HG03439 (cell line): ENCODE data around the gene PLEKHG4B.
A peak's percentile ranks its signal among the peaks of the same experiment; 100 is the strongest.
"Not testable (repeated sequence)": the region's sequence is repeated elsewhere in the genome, so short reads cannot be mapped to it uniquely, and the experiment has no call there.

Experiments used
- ATAC-seq: cut with Tn5 transposase; IDR thresholded peaks from one replicate; pipeline ENCODE4 v1.9.1; 2021; ENCODE audit warnings: mild to moderate bottlenecking, moderate library complexity; ENCODE audit not compliant: unreplicated experiment

The PLEKHG4B gene

GRCh38 chr5:186091-187041, 94.4 kb downstream of the PLEKHG4B start:
- ATAC-seq = no peak

GRCh38 chr5:187042-187431, 95.1 kb downstream of the PLEKHG4B start:
- ATAC-seq = no peak

DNA sequence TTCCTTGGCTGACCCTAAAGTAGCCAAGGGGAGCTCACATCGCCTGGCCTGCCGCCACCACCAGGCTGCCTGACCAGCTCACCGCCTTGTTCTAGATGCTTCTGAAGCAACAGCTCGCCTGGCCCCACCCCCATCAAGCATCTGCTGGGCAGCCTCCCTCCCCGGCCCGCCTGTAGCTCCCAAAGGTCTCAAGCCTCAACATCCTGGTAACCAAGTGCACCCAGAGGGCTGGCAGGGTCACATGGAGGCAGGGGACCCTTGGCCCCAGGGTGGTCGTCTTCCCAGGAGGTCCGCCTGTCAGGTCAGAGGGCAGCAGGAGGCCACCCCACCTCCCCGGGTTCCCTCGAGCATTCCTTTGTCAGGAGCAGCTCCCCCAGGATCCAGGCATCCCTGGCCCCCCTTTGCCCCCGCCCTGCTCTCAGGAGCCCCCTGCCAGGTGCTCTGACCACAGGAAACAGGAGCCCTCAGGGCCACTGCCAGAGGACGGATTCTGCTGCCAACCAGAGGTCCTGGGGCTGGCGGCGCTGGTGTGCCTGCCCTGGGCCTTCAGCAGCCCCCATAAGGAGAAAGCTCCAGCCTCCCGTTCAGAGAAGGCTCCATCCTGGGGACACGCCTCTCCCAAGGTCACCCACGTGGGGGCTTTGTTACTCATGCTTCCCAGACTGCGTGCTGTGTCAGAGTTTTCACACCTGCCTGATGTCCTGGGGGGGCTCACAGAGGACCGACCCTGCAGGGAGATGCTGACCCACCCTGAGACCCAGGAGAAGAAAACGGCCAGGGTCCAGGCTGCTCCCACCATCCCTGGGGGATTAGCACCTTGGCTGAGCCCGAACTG, 95.9 kb downstream of the PLEKHG4B start:
- no peak for ATAC-seq

DNA sequence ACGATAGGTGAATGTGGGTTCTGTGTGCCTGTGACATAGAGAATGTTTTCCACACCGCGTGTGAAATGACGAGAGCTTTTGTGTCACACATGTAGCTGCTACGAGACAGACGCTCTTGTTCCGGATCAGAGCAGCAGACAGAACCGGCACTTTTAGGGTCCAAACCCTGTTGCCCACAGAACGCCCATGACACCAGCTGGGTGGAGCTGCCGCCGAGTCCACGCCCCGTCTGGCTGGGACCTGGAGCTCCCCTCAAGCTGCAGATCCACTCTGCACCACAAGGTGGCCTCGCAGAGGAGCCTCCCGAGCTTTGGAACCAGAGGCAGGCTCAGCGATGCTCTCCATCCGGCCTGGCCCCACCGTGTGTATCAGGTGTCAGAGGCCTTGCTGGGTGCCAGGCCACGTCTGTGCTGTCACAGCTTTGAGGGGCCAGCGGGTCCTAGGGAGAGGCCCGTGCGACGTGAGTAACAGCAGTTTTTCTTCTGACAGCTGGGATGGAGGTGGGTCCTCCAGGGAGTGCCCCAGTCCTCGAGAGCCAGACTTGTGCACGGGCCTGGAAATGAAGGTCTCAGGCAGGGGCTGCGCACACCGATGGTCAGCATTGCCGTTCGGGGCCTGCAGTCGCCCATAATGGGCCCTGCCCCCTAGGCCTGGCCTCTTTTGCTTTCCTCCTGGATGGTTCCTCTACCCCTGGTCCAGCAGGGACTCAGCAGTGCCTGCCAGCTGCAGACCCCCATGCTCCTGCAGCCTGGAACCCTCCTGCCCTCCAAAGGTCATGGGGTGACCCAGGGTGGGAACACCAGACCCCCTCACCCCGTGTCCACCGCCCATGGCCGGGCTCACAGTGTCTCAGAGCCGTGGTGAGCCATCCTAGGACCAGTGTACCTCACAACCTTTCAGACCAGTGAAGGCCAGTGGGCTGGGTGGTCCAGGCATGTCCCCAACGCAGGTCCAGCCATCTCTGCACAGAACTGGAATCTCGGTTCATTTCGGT, 96.8 kb downstream of the PLEKHG4B start:
- peak; percentile 83 for ATAC-seq

- ATAC-seq = no peak
Measured at GRCh38 chr5:189486-189885, 97.5 kb downstream of the PLEKHG4B start.

DNA sequence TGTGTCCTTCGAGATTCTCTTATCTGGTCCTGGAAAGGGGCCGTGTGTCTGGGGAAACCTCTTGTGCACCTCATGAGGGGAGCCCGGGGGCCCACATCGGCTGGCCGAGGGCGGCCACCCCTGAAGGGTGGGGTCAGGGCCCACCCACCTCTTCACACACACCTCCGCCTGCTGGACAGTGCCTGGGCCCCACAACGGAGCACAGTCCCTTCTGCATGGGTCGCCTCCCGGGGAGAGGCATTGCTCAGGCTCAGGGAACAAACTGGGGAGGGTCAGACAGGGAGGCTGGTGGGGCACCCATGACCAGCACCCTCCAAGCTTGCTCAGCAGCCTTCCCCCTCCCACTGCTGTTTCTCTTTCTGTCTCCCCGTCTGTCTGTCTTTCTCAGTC, 98.0 kb downstream of the PLEKHG4B start:
- ATAC-seq = no peak

- no peak for ATAC-seq
Measured at GRCh38 chr5:190366-191035, 98.5 kb downstream of the PLEKHG4B start.

- peak; percentile 44 for ATAC-seq
Measured at GRCh38 chr5:191036-191948, 99.3 kb downstream of the PLEKHG4B start, which contains the start of gene LRRC14B. TSS of gene LRRC14B (plus strand) at chr5:191495. CDS start at chr5:191539, 44 bp downstream.

DNA sequence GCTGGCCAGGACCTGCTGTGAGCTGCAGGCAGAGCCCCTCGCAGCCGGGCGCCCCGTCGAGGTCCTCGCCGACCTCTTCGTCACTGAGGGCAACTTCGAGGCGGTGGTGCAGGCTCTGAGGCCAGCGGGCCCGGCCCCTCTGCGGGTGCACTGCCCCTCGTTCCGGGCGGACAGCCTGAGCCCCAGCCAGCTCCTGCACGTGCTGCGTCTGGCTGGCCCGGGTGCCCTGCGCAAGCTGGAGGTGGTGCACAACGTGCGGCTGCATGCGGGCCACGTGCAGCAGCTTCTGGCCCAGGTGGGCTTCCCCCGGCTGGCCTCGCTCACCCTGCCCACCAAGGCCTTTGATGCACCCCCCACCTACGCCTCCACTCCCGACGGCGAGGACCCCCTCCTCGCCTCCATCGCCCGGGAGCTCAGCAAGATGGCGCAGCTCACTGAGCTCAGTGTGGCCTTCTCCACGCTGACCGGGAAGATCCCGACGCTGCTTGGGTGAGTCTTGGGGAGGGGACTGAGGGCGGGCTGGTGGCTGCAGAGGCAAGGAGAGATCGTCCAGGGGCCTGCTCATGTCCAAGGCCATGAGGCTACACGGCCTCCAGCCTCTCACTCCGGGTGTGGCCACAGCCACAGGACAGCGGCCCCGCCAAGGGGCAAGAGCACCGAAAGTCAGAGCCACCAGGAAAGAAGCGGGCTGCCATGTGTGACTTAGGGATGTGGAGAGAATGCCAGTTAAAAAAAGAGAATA, 100.2 kb downstream of the PLEKHG4B start:
- no peak for ATAC-seq

DNA sequence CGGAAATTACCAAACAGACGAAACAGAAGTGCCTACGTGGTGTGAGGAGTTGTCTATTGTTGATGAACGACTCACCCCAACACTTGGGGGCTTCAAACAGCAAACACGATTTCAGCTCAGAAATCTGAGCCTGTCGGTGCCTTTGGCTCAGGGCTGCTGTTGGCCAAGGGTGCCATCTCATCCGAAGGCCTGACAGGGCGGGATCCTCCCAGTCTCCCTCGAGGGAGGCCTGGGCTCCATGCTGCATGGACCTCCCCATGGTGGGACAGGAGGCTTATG, 100.7 kb downstream of the PLEKHG4B start:
- ATAC-seq = no peak

- ATAC-seq = no peak
Measured at GRCh38 chr5:192970-193831, 101.2 kb downstream of the PLEKHG4B start.

DNA sequence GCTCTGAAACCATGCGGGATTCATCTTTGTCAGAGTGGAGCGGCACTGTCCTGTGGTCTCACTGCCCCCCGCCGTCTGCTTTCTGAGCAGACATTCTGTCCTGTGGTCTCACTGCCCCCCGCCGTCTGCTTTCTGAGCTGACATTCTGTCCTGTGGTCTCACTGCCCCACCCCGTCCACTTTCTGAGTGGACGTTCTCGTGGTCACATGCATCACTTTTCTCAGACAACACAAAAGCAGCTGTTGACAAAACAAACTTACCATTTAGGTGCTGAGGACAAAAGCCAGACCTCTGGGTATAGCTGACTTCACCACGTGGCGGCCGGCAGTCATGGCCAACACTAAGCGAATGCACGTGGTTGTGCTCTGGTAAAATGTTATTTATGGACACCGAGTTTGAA, 102.1 kb downstream of the PLEKHG4B start:
- no peak for ATAC-seq

DNA sequence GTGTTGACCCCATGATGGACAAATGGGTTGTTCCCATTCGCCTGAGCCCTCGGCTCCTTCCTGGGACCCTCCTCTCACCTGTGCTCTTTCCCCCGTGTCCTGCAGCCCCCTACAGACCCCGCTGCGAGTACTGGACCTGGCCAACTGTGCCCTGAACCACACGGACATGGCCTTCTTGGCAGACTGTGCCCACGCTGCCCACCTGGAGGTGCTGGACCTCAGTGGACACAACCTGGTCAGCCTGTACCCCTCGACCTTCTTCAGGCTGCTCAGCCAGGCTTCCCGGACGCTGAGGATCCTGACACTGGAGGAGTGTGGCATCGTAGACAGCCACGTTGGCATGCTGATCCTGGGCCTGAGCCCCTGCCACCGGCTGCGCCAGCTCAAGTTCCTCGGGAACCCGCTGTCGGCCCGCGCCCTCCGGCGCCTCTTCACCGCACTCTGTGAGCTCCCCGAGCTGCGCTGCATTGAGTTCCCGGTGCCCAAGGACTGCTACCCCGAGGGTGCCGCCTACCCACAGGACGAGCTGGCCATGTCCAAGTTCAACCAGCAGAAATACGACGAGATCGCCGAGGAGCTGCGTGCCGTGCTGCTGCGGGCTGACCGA, 102.7 kb downstream of the PLEKHG4B start:
- ATAC-seq = no peak

DNA sequence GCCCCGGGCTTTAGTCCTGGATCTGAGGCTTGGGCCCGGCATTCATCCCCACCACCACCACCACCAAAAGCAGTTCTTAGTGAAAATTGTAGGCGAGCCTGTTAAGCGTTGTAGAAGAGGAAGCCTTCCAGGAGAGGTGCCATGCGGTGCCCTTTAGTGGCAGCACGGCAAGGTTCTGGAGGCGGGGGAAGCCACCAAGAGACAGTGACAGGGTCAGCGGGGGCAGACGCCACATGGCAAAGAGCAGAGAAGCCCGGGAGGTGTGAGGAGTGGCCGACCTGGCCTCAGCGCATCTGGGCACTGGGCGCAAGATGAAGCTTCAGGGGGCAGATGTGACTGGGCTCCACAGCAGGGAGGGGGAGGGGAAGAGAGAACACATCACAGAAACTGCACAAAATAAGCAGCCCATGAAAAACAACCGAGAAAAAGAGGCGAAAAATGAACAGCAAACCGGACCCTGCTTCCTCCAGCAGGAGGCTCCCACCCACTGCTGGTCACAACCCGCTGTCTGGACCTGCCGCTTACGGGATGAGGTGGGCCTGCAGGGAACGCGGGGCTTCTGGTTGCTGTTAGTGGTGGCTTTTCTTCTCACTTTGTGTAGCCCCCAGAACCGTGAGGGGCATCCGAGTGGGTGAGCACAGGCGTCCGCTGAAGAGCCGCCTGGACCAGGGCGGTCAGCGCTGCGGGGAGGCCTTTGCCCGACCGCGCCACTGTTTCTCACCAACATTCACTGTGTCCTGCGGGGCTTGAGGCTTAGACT, 103.6 kb downstream of the PLEKHG4B start:
- ATAC-seq = no peak

DNA sequence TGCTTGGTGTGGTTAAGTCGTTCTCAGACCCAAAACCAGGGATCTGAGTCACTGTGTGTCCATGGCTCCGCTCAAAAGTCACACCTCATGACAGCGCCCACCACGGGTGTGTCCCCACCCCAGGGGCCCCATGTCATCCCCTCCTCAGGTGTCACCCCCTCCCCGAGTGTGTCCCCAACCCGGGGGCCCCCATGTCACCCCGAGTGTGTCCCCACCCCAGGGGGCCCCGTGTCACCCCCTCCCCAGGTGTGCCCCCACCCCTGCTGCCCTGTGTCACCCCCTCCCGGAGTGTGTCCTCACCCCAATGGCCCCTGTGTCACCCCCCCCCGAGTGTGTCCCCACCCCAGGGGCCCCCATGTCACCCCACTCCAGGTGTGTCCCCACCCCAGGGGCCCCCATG, 104.4 kb downstream of the PLEKHG4B start:
- ATAC-seq = no peak

- ATAC-seq = not testable (repeated sequence)
Measured at GRCh38 chr5:197031-197430, 105.1 kb downstream of the PLEKHG4B start.
